HCT116 (cell line): ENCODE data around the gene USP1. TPM values are rescaled to one million over a fixed set of nuclear protein-coding genes. Genes with fewer than 3 reads are reported as not detected.

Source experiments
- ATAC-seq: fragments of 200-7000 bp; cut with Tn5 transposase; 2 replicates; pipeline ENCODE4 v1.9.1; 2020; ENCODE audit warnings: mild to moderate bottlenecking, moderate library complexity
- BruUV-seq: library from RNA; stranded (reverse); fragments of 400-500 nt; replicated peaks from 2 replicates; lab custom pipeline; 2021; lab: Mats Ljungman, UMichigan
- CTCF ChIA-PET: fragments of 300-600 bp; sonication (Branson Sonifier 250); formaldehyde crosslinking; loops from one replicate; lab custom pipeline; 2021; ENCODE audit warnings: antibody characterized with exemption; lab: Charles Lee
- POLR2A ChIA-PET: fragments of 300-600, 350-600 bp; sonication (Branson Sonifier 250); formaldehyde crosslinking; loops from one replicate; lab custom pipeline; 2021; ENCODE audit warnings: antibody characterized with exemption; lab: Charles Lee
- RAD21 ChIA-PET, 2 experiments: fragments of 300-600 bp; sonication (Branson Sonifier 250); formaldehyde crosslinking; loops; one replicate each; lab custom pipeline; 2023; ENCODE audit warnings: low total read pairs in 2 of 2; ENCODE audit not compliant: uncharacterized antibody in 2 of 2, unreplicated experiment in 2 of 2, low non-redundant PET in 1 of 2; lab: Charles Lee
- DNase-seq: peaks from one replicate; pipeline ENCODE4 v3.0.0-alpha.2; 2010; ENCODE audit warnings: low read depth, low spot score
- H2AFZ ChIP-seq: fragments of 200-600 bp; shearing (Covaris generic), sonication (generic); 2 replicates; pipeline ENCODE4 v1.6.1; 2017; ENCODE audit warnings: low read depth, mixed run types, mixed read lengths, antibody characterized with exemption, low read length; ENCODE audit not compliant: poor library complexity, severe bottlenecking
- H3K27ac ChIP-seq: 2 replicates; pipeline ENCODE4 v1.5.1; 2012; ENCODE audit warnings: low read depth, low read length
- H3K27me3 ChIP-seq: fragments of 200-600 bp; sonication (generic); 2 replicates; pipeline ENCODE4 v1.6.1; 2016; ENCODE audit warnings: mixed run types, low read length, mixed read lengths; ENCODE audit not compliant: insufficient read depth
- H3K36me3 ChIP-seq, 2 experiments: fragments of 200-500 bp in 1 of 2; fragments of 200-600 bp in 1 of 2; sonication (Bioruptor generic) in 1 of 2; sonication (generic) in 1 of 2; 2 replicates each; pipeline versions ENCODE4 v1.5.1 to v1.6.1; 2014 to 2016; ENCODE audit warnings: low read length in 2 of 2, inconsistent platforms in 1 of 2, mixed read lengths in 1 of 2, mixed run types in 1 of 2; ENCODE audit not compliant: insufficient read depth in 2 of 2, control insufficient read depth in 1 of 2
- H3K4me1 ChIP-seq, 2 experiments: fragments of 200-600 bp in 1 of 2; sonication (generic) in 1 of 2; 2 replicates each; pipeline versions ENCODE4 v1.5.1 to v1.6.1; 2012 to 2017; ENCODE audit warnings: low read length in 2 of 2, inconsistent platforms in 1 of 2, mild to moderate bottlenecking in 1 of 2, mixed read lengths in 1 of 2, mixed run types in 1 of 2, moderate library complexity in 1 of 2; ENCODE audit not compliant: insufficient read depth in 2 of 2, control insufficient read depth in 1 of 2
- H3K4me2 ChIP-seq: fragments of 200-600 bp; sonication (generic); 2 replicates; pipeline ENCODE4 v1.6.1; 2017; ENCODE audit warnings: mixed run types, low read length, mixed read lengths
- H3K4me3 ChIP-seq, 2 experiments: fragments of 200-600 bp in 1 of 2; sonication (generic) in 1 of 2; replicated peaks in 1 of 2; 2 replicates each; pipeline ENCODE4 v1.5.1; 2011 to 2016; ENCODE audit warnings: low read length in 2 of 2, control low read depth in 1 of 2, low read depth in 1 of 2, mild to moderate bottlenecking in 1 of 2, mixed read lengths in 1 of 2, mixed run types in 1 of 2
- H3K79me2 ChIP-seq: fragments of 200-600 bp; sonication (generic); 2 replicates; pipeline ENCODE4 v1.6.1; 2017; ENCODE audit warnings: mild to moderate bottlenecking, mixed run types, low read length, moderate library complexity, mixed read lengths; ENCODE audit not compliant: insufficient read depth
- H3K9ac ChIP-seq: fragments of 200-600 bp; sonication (generic); 2 replicates; pipeline ENCODE4 v1.6.1; 2016; ENCODE audit warnings: low read length, mixed read lengths
- H3K9me2 ChIP-seq: fragments of 200-600 bp; sonication (generic), shearing (Covaris generic); 2 replicates; pipeline ENCODE4 v1.6.1; 2017; ENCODE audit warnings: mixed run types, mild to moderate bottlenecking, moderate library complexity; ENCODE audit not compliant: insufficient read depth
- H3K9me3 ChIP-seq, 2 experiments: fragments of 200-500 bp in 1 of 2; fragments of 200-600 bp in 1 of 2; sonication (Bioruptor generic) in 1 of 2; sonication (generic) in 1 of 2; 2 replicates each; pipeline ENCODE4 v1.6.1; 2014 to 2017; ENCODE audit warnings: low read length in 2 of 2, mixed read lengths in 2 of 2, inconsistent platforms in 1 of 2, low read depth in 1 of 2, mild to moderate bottlenecking in 1 of 2, mixed run types in 1 of 2, moderate library complexity in 1 of 2; ENCODE audit not compliant: control insufficient read depth in 1 of 2, insufficient read depth in 1 of 2
- H4K20me1 ChIP-seq: fragments of 200-600 bp; sonication (generic), shearing (Covaris generic); 2 replicates; pipeline ENCODE4 v1.6.1; 2017; ENCODE audit warnings: mixed run types, mild to moderate bottlenecking, moderate library complexity; ENCODE audit not compliant: insufficient read depth
- CBX3 ChIP-seq: IDR thresholded peaks from 2 replicates; pipeline ENCODE4 v1.6.1; 2012; ENCODE audit warnings: low read depth
- ELF1 ChIP-seq: IDR thresholded peaks from 2 replicates; pipeline ENCODE4 v1.6.1; 2012; ENCODE audit warnings: low read depth, borderline replicate concordance
- EZH2 ChIP-seq: fragments of 200-600 bp; sonication (generic); IDR thresholded peaks from 2 replicates; pipeline ENCODE4 v1.6.1; 2017; ENCODE audit warnings: antibody characterized with exemption, mixed run types
- EZH2phosphoT487 ChIP-seq: fragments of 200-600 bp; IDR thresholded peaks from 2 replicates; pipeline ENCODE4 v1.6.1; 2018; ENCODE audit warnings: antibody characterized with exemption, borderline replicate concordance
- FOSL1 ChIP-seq: IDR thresholded peaks from 2 replicates; pipeline ENCODE4 v1.6.1; 2012; ENCODE audit warnings: low read depth
- POLR2A ChIP-seq: IDR thresholded peaks from 2 replicates; pipeline ENCODE4 v1.7.0; 2011; ENCODE audit warnings: borderline replicate concordance; ENCODE audit not compliant: insufficient read depth, insufficient read length; ENCODE audit errors: extremely low read depth
- POLR2AphosphoS5 ChIP-seq: IDR thresholded peaks from 2 replicates; pipeline ENCODE4 v1.6.1; 2011; ENCODE audit warnings: mild to moderate bottlenecking, low read depth, low read length, moderate library complexity
- RAD21 ChIP-seq: IDR thresholded peaks from 2 replicates; pipeline ENCODE4 v1.6.1; 2012; ENCODE audit warnings: low read depth, mild to moderate bottlenecking
- SIN3A ChIP-seq: IDR thresholded peaks from 2 replicates; pipeline ENCODE4 v1.6.1; 2012; ENCODE audit warnings: low read depth
- SP1 ChIP-seq: IDR thresholded peaks from 2 replicates; pipeline ENCODE4 v1.6.1; 2012; ENCODE audit warnings: low read depth
- TCF7L2 ChIP-seq: IDR thresholded peaks from 2 replicates; pipeline ENCODE4 v1.7.0; 2011; ENCODE audit warnings: borderline replicate concordance, inconsistent platforms; ENCODE audit not compliant: insufficient read depth, insufficient read length; ENCODE audit errors: extremely low read depth
- ZFX ChIP-seq: fragments of 450-650 bp; IDR thresholded peaks from 2 replicates; pipeline ENCODE4 v1.6.1; 2017
- ZNF274 ChIP-seq: fragments of 200-500 bp; sonication (Bioruptor generic); IDR thresholded peaks from 2 replicates; pipeline ENCODE4 v1.6.1; 2014; ENCODE audit warnings: mild to moderate bottlenecking, low read depth, low read length, inconsistent platforms
- intact Hi-C: fragments of 100-400 bp; cut with micrococcal nuclease; formaldehyde crosslinking; loops from 2 replicates; pipeline ENCODE4 v1.10.0; 2022
- total RNA-seq: library from RNA; stranded (reverse); gene quantifications from one replicate; pipeline ENCODE4 v1.2.1, GENCODE V29; 2021; ENCODE audit not compliant: unreplicated experiment
- TF ChIP-seq, protein P1 (sequence below): IDR thresholded peaks from 2 replicates; pipeline ENCODE4 v1.6.1; 2012
- TF ChIP-seq, protein P2 (sequence below), 3 experiments: fragments of 200-600 bp in 1 of 3; sonication (generic) in 1 of 3; IDR thresholded peaks in 2 of 3; conservative IDR thresholded peaks in 1 of 3; 2 replicates each; pipeline ENCODE4 v1.5.1; 2012 to 2017; ENCODE audit warnings: low read depth in 2 of 3, low read length in 2 of 3, antibody characterized with exemption in 1 of 3, borderline replicate concordance in 1 of 3, control low read depth in 1 of 3, mild to moderate bottlenecking in 1 of 3, mixed read lengths in 1 of 3, mixed run types in 1 of 3, moderate library complexity in 1 of 3; ENCODE audit not compliant: insufficient read depth in 1 of 3
- TF ChIP-seq, protein P3 (sequence below): IDR thresholded peaks from 2 replicates; pipeline ENCODE4 v1.6.1; 2011; ENCODE audit warnings: mild to moderate bottlenecking, low read length, moderate library complexity; ENCODE audit not compliant: insufficient replicate concordance; ENCODE audit errors: extremely low read depth
- TF ChIP-seq, protein P4 (sequence below): IDR thresholded peaks from 2 replicates; pipeline ENCODE4 v1.6.1; 2012

The USP1 gene
- total RNA-seq, 1 experiment from 2014 or later, result 37.8 TPM

DNA sequence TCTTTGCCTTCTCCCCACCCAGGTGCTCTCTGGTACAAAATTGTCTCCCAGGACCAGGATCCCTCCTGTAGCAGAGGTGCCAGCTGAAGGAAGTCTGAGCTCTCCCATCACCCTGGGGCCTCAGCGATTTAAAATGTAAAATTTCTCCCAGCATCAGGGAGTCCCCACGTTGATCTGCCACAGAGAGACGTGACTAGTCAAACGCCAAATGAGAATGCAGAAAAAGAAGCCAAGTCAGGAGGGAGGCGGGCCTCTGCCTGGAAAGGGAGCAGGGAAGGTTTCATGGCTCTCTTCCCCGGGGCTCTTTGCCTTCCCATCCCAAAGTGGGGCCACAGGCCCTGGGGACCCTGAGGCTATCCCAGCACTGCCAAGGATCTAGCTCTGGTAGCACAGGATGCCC is 40.0 kb upstream of the USP1 start (continued):
- TF ChIP-seq SP1 (no peak), CBX3 (no peak), SIN3A (no peak), ZFX (no peak), TCF7L2 (no peak), POLR2A (no peak), FOSL1 (no peak), ELF1 (no peak)
- TF ChIP-seq, protein P1, sequence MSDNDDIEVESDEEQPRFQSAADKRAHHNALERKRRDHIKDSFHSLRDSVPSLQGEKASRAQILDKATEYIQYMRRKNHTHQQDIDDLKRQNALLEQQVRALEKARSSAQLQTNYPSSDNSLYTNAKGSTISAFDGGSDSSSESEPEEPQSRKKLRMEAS, result no peak

DNA sequence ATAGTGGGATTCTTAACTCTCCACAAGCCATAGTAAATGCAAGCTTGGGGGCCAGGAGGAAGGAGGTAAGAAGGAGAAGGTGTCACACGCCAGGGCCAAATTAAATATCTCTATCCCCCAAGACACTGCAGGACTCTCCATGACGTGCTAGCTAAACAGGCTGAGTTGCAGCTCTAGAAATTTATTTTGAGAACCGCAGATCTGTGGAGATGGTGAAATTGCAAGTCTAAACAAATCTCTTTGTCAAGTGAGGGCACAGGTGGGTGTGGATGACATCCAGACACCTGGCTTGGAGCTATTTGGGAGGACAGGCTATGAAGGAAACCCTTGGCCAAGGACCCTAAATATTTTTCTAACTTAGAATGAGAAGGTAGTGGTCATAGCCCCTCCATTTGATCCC is 39.5 kb upstream of the USP1 start:
- ChIA-PET RAD21 (no interaction called here), POLR2A (no interaction called here), CTCF (no interaction called here)
- Histone ChIP-seq H3K79me2 (no peaks in the 10 kb centered on the region), H3K9ac (no peak overlapping the region), H3K9me2 (no peaks in the 10 kb centered on the region), H3K9me3 (no peaks in the 10 kb centered on the region), H3K36me3 (no peaks in the 10 kb centered on the region), H4K20me1 (no peaks in the 10 kb centered on the region), H2AFZ (no peak overlapping the region), H3K27me3 (no peaks in the 10 kb centered on the region), H3K4me2 (no peak overlapping the region), H3K27ac (no peak overlapping the region), H3K4me1 (no peaks in the 10 kb centered on the region), H3K4me3 (no peak overlapping the region)
- DNase-seq (no peak), ATAC-seq (no peak)
- intact Hi-C loops, result no loop called here
- TF ChIP-seq, protein P2, sequence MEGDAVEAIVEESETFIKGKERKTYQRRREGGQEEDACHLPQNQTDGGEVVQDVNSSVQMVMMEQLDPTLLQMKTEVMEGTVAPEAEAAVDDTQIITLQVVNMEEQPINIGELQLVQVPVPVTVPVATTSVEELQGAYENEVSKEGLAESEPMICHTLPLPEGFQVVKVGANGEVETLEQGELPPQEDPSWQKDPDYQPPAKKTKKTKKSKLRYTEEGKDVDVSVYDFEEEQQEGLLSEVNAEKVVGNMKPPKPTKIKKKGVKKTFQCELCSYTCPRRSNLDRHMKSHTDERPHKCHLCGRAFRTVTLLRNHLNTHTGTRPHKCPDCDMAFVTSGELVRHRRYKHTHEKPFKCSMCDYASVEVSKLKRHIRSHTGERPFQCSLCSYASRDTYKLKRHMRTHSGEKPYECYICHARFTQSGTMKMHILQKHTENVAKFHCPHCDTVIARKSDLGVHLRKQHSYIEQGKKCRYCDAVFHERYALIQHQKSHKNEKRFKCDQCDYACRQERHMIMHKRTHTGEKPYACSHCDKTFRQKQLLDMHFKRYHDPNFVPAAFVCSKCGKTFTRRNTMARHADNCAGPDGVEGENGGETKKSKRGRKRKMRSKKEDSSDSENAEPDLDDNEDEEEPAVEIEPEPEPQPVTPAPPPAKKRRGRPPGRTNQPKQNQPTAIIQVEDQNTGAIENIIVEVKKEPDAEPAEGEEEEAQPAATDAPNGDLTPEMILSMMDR (IDR thresholded peaks at IDR 0.05 in 2 of 3, conservative IDR thresholded peaks at IDR 0.05 in 1 of 3; ENCODE audit: borderline replicate concordance in 1 of 3, insufficient read depth in 1 of 3, low read depth in 2 of 3, low read length in 2 of 3), result no peak
- TF ChIP-seq SIN3A, result no peak
- TF ChIP-seq, protein P3, sequence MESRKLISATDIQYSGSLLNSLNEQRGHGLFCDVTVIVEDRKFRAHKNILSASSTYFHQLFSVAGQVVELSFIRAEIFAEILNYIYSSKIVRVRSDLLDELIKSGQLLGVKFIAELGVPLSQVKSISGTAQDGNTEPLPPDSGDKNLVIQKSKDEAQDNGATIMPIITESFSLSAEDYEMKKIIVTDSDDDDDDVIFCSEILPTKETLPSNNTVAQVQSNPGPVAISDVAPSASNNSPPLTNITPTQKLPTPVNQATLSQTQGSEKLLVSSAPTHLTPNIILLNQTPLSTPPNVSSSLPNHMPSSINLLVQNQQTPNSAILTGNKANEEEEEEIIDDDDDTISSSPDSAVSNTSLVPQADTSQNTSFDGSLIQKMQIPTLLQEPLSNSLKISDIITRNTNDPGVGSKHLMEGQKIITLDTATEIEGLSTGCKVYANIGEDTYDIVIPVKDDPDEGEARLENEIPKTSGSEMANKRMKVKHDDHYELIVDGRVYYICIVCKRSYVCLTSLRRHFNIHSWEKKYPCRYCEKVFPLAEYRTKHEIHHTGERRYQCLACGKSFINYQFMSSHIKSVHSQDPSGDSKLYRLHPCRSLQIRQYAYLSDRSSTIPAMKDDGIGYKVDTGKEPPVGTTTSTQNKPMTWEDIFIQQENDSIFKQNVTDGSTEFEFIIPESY, result no peak
- TF ChIP-seq CBX3, result no peak
- TF ChIP-seq, protein P1, result no peak
- TF ChIP-seq, protein P4, sequence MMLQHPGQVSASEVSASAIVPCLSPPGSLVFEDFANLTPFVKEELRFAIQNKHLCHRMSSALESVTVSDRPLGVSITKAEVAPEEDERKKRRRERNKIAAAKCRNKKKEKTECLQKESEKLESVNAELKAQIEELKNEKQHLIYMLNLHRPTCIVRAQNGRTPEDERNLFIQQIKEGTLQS, result no peak
- no peak for TF ChIP-seq TCF7L2
- TF ChIP-seq EZH2phosphoT487, result no peak
- no peak for TF ChIP-seq ELF1
- TF ChIP-seq ZNF274, result no peak
- no peak for TF ChIP-seq ZFX
- TF ChIP-seq POLR2AphosphoS5, result no peak
- no peak for TF ChIP-seq EZH2
- no peak for TF ChIP-seq SP1
- no peak for TF ChIP-seq FOSL1
- TF ChIP-seq RAD21, result no peak
- BruUV-seq, result no TSS peak
